Measurements from ENCODE around the gene UBE2H.
"Not testable (repeated sequence)": the region's sequence is repeated elsewhere in the genome, so short reads cannot be mapped to it uniquely, and the experiment has no call there.

Gene UBE2H

GRCh38 chr7:129872054-129872453, 80.7 kb downstream of the UBE2H start:
- DNase-seq (ENCODE audit: low read depth): no peak

GRCh38 chr7:129870668-129871067, 82.1 kb downstream of the UBE2H start:
- DNase-seq (ENCODE audit: low read depth): no peak

- no peak for DNase-seq (ENCODE audit: low read depth)
These were observed 86.5 kb downstream of the UBE2H start for GRCh38 chr7:129866251-129866650.

GRCh38 chr7:129865925-129866201, 86.9 kb downstream of the UBE2H start:
- DNase-seq (ENCODE audit: low read depth): no peak

GRCh38 chr7:129865093-129865924, 87.5 kb downstream of the UBE2H start:
- DNase-seq (ENCODE audit: low read depth): no peak

- not testable (repeated sequence) for DNase-seq (ENCODE audit: low read depth)
These were observed 88.1 kb downstream of the UBE2H start for GRCh38 chr7:129864676-129865075.

GRCh38 chr7:129864042-129864441, 88.7 kb downstream of the UBE2H start:
- no peak for DNase-seq (ENCODE audit: low read depth)

GRCh38 chr7:129862682-129863081, 90.1 kb downstream of the UBE2H start:
- no peak for DNase-seq (ENCODE audit: low read depth)

- not testable (repeated sequence) for DNase-seq (ENCODE audit: low read depth)
These were observed 92.0 kb downstream of the UBE2H start for GRCh38 chr7:129860784-129861183.

GRCh38 chr7:129859183-129859582, 93.6 kb downstream of the UBE2H start:
- no peak for DNase-seq (ENCODE audit: low read depth)

GRCh38 chr7:129858490-129858889, 94.3 kb downstream of the UBE2H start:
- no peak for DNase-seq (ENCODE audit: low read depth)

GRCh38 chr7:129857313-129857712, 95.4 kb downstream of the UBE2H start:
- DNase-seq (ENCODE audit: low read depth): no peak

GRCh38 chr7:129855935-129856717, 96.6 kb downstream of the UBE2H start:
- DNase-seq (ENCODE audit: low read depth): no peak

GRCh38 chr7:129855234-129855673, 97.5 kb downstream of the UBE2H start:
- DNase-seq (ENCODE audit: low read depth): no peak

GRCh38 chr7:129854401-129854800, 98.4 kb downstream of the UBE2H start:
- no peak for DNase-seq (ENCODE audit: low read depth)

GRCh38 chr7:129853661-129854268, 99.0 kb downstream of the UBE2H start:
- no peak for DNase-seq (ENCODE audit: low read depth)

- DNase-seq (ENCODE audit: low read depth): no peak
These were observed 101.0 kb downstream of the UBE2H start for GRCh38 chr7:129851809-129852208.

- DNase-seq (ENCODE audit: low read depth): no peak
These were observed 101.6 kb downstream of the UBE2H start for GRCh38 chr7:129851174-129851573.

GRCh38 chr7:129848436-129848835, 104.3 kb downstream of the UBE2H start:
- no peak for DNase-seq (ENCODE audit: low read depth)

- no peak for DNase-seq (ENCODE audit: low read depth)
These were observed 106.8 kb downstream of the UBE2H start for GRCh38 chr7:129845972-129846327.

- no peak for DNase-seq (ENCODE audit: low read depth)
These were observed 107.4 kb downstream of the UBE2H start for GRCh38 chr7:129845178-129845971.

Measured in activated gamma-delta T cell treated with anti-CD3 and anti-CD28 coated beads, Interleukin-2, amount 50 U/mL, for 16 hours (primary cell).